Neuronal stem cell (in vitro differentiated cells): Measurements from ENCODE around the gene WDR82.

Experiments
- DNase-seq: peaks from one replicate; pipeline ENCODE4 v3.0.0-alpha.2; 2013; ENCODE audit warnings: low spot score
- H2AFZ ChIP-seq: one replicate; pipeline ENCODE4 v1.6.1; 2013; ENCODE audit warnings: mild to moderate bottlenecking, low read length, inconsistent platforms
- H2AK5ac ChIP-seq: 2 replicates; pipeline ENCODE4 v1.6.1; 2013; ENCODE audit warnings: low read depth, mild to moderate bottlenecking, inconsistent platforms, low read length, moderate library complexity, mixed read lengths
- H2BK120ac ChIP-seq: 2 replicates; pipeline ENCODE4 v1.6.1; 2013; ENCODE audit warnings: low read depth, mild to moderate bottlenecking, inconsistent platforms, low read length, moderate library complexity, mixed read lengths
- H2BK12ac ChIP-seq: one replicate; pipeline ENCODE4 v1.6.1; 2013; ENCODE audit warnings: low read length, inconsistent platforms
- H2BK15ac ChIP-seq: 2 replicates; pipeline ENCODE4 v1.6.1; 2013; ENCODE audit warnings: mild to moderate bottlenecking, low read length, inconsistent platforms, mixed read lengths
- H2BK5ac ChIP-seq: one replicate; pipeline ENCODE4 v1.6.1; 2013; ENCODE audit warnings: inconsistent platforms, mild to moderate bottlenecking, low read length, moderate library complexity
- H3K14ac ChIP-seq: one replicate; pipeline ENCODE4 v1.6.1; 2013; ENCODE audit warnings: low read length, inconsistent platforms
- H3K18ac ChIP-seq: 2 replicates; pipeline ENCODE4 v1.6.1; 2013; ENCODE audit warnings: low read length, inconsistent platforms
- H3K23ac ChIP-seq: 2 replicates; pipeline ENCODE4 v1.6.1; 2013; ENCODE audit warnings: low read depth, mild to moderate bottlenecking, mixed read lengths, low read length, inconsistent platforms; ENCODE audit not compliant: poor library complexity
- H3K27ac ChIP-seq: replicated peaks from 3 replicates; pipeline ENCODE4 v1.5.1; 2013; ENCODE audit warnings: low read length, inconsistent platforms
- H3K27me3 ChIP-seq, 3 experiments: 2 replicates each; pipeline ENCODE4 v1.6.1; 2013; ENCODE audit warnings: low read length in 3 of 3, mild to moderate bottlenecking in 2 of 3, inconsistent platforms in 1 of 3, low read depth in 1 of 3, mixed read lengths in 1 of 3, moderate library complexity in 1 of 3; ENCODE audit not compliant: control insufficient read depth in 3 of 3, insufficient read depth in 3 of 3
- H3K36me3 ChIP-seq, 2 donors: replicated peaks in 1 of 2; 2 replicates each; pipeline ENCODE4 v1.6.1; 2013; ENCODE audit warnings: low read length in 2 of 2; ENCODE audit not compliant: control insufficient read depth in 2 of 2, insufficient read depth in 2 of 2
- H3K4ac ChIP-seq: 2 replicates; pipeline ENCODE4 v1.6.1; 2013; ENCODE audit warnings: inconsistent platforms, mild to moderate bottlenecking, low read length, moderate library complexity
- H3K4me1 ChIP-seq, 2 donors: 1 replicate in 1 of 2; 2 replicates in 1 of 2; pipeline ENCODE4 v1.6.1; 2013; ENCODE audit warnings: low read length in 2 of 2, low read depth in 1 of 2; ENCODE audit not compliant: control insufficient read depth in 2 of 2, insufficient read depth in 1 of 2
- H3K4me2 ChIP-seq: one replicate; pipeline ENCODE4 v1.6.1; 2013; ENCODE audit warnings: mild to moderate bottlenecking, low read length, inconsistent platforms; ENCODE audit not compliant: insufficient read depth, poor library complexity, severe bottlenecking
- H3K4me3 ChIP-seq, 2 donors: 2 replicates each; pipeline ENCODE4 v1.5.1; 2013; ENCODE audit warnings: low read length in 2 of 2, mild to moderate bottlenecking in 2 of 2, inconsistent platforms in 1 of 2, moderate library complexity in 1 of 2
- H3K79me1 ChIP-seq: one replicate; pipeline ENCODE4 v1.6.1; 2013; ENCODE audit warnings: low read depth, mild to moderate bottlenecking, inconsistent platforms, low read length, moderate library complexity
- H3K9ac ChIP-seq: one replicate; pipeline ENCODE4 v1.6.1; 2013; ENCODE audit warnings: mild to moderate bottlenecking, low read depth, low read length, inconsistent platforms; ENCODE audit not compliant: poor library complexity
- H3K9me3 ChIP-seq, 2 donors: replicated peaks in 1 of 2; 2 replicates each; pipeline versions ENCODE3 to v1.6.1; 2013; ENCODE audit warnings: low read length in 2 of 2, mild to moderate bottlenecking in 2 of 2, inconsistent platforms in 1 of 2, low read depth in 1 of 2, mixed read lengths in 1 of 2, moderate library complexity in 1 of 2; ENCODE audit not compliant: control insufficient read depth in 2 of 2, insufficient read depth in 1 of 2
- H4K8ac ChIP-seq: one replicate; pipeline ENCODE4 v1.6.1; 2013; ENCODE audit warnings: low read depth, mild to moderate bottlenecking, inconsistent platforms, low read length, moderate library complexity
- H4K91ac ChIP-seq: one replicate; pipeline ENCODE4 v1.6.1; 2013; ENCODE audit warnings: low read length, low read depth, mild to moderate bottlenecking, inconsistent platforms; ENCODE audit not compliant: poor library complexity
- WGBS, 2 donors: extraction: QIAGEN DNeasy Blood & Tissue Kit; methylation state at CpG; one replicate each; pipeline ENCODE4 v1.1.7; 2013; ENCODE audit warnings: missing lambda C conversion rate in 2 of 2, mixed read lengths in 1 of 2; ENCODE audit not compliant: insufficient read length in 2 of 2, insufficient replicate concordance in 1 of 2; ENCODE audit errors: extremely low coverage in 2 of 2; 5-methylcytosine and 5-hydroxymethylcytosine counted together

The WDR82 gene

DNA sequence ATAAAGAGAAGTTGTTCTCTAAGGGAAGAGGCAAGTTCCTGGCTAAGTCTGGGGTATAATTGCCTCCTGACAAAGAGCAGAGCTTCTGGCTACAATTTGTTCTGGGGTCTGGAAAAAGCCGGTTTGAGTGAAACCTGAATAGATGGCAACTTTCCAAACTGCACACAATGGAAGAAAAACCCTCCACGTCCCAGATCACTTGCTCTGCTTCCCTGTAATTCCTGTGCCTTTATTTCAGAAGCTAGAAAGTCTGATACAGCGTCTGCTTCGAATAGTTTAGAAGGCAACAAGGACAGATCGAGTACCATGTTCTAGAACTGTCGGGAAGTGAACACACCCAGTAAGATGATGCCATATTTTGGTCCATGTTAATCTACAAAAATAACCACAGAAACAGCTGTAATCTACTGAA, 1.6 kb upstream of the WDR82 start:
- Histone ChIP-seq H3K14ac (no peak overlapping the region), H3K4ac (no peak overlapping the region), H3K23ac (no peak overlapping the region), H2BK5ac (no peak overlapping the region), H4K91ac (no peak overlapping the region), H3K79me1 (peaks cover 5% of the 10 kb centered on the region), H2BK12ac (no peak overlapping the region), H3K27ac (peak overlapping the region; percentile 18), H2AK5ac (no peak overlapping the region), H3K36me3 (peaks cover 0 to 32% of the 10 kb centered on the region in 2 donors), H3K4me1 (peaks cover 9 to 34% of the 10 kb centered on the region in 2 donors), H2BK15ac (no peak overlapping the region), H4K8ac (no peak overlapping the region), H3K4me3 (no peak overlapping the region), H3K9ac (no peak overlapping the region), H3K4me2 (no peak overlapping the region), H3K9me3 (no peaks in the 10 kb centered on the region), H2BK120ac (no peak overlapping the region), H3K18ac (no peak overlapping the region), H2AFZ (peak overlapping the region; percentile 36), H3K27me3 (no peaks in the 10 kb centered on the region)
- DNase-seq, result no peak
- no CpG with 5 or more reads among the region's 6 CpGs for WGBS, 2 donors

DNA sequence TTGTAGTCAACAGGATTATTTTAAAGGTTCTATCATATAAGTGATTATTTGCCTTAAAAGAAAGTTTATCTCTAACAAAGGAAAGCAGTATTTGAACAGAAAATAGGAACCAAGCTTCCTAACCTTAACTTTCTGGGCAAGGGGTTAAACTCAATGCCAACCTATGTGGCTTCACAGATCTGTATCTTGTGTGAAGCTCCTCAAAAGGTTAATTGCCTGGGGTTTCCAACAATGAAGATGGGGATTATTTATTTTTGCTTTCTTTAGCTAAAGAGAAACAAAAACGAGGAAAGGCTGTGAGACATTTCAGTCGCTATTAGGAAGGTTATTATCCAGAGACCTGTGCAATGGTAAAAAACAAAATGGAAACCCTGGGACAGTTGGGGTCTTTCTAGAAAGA, 1.1 kb upstream of the WDR82 start:
- Histone ChIP-seq H3K4me2 (no peak overlapping the region), H4K91ac (no peak overlapping the region), H2BK15ac (no peak overlapping the region), H3K9ac (no peak overlapping the region), H2BK12ac (no peak overlapping the region), H3K79me1 (peaks cover 5% of the 10 kb centered on the region), H2BK120ac (no peak overlapping the region), H3K4ac (no peak overlapping the region), H3K4me1 (peaks cover 9 to 34% of the 10 kb centered on the region in 2 donors), H4K8ac (no peak overlapping the region), H3K14ac (no peak overlapping the region), H3K36me3 (peaks cover under 1 to 36% of the 10 kb centered on the region in 2 donors), H3K27ac (peak overlapping the region; percentile 18), H3K9me3 (no peaks in the 10 kb centered on the region), H2AFZ (no peak overlapping the region), H3K23ac (no peak overlapping the region), H3K18ac (no peak overlapping the region), H2BK5ac (no peak overlapping the region), H2AK5ac (no peak overlapping the region), H3K27me3 (no peaks in the 10 kb centered on the region), H3K4me3 (no peak overlapping the region)
- WGBS, 2 donors, result no CpG with 5 or more reads among the region's 2 CpGs
- DNase-seq, result no peak

GRCh38 chr3:52277972-52278509, 408 bp downstream of the WDR82 start:
- Histone ChIP-seq H3K4me1 (peaks cover 9 to 31% of the 10 kb centered on the region in 2 donors), H4K8ac (peak overlapping the region; percentile 65), H3K23ac (peak overlapping the region; percentile 99), H2BK120ac (no peak overlapping the region), H4K91ac (no peak overlapping the region), H2BK12ac (no peak overlapping the region), H3K36me3 (peaks cover 2 to 52% of the 10 kb centered on the region in 2 donors), H3K4ac (peak overlapping the region; percentile 95), H3K27ac (peak overlapping the region; percentile 92), H3K9me3 (no peaks in the 10 kb centered on the region), H3K4me3 (peak overlapping the region; percentile 84 to 90), H3K14ac (peak overlapping the region; percentile 89), H3K9ac (peak overlapping the region; percentile 98), H2BK15ac (peak overlapping the region; percentile 89), H3K4me2 (peak overlapping the region; percentile 75), H3K18ac (peak overlapping the region; percentile 100), H2AFZ (peak overlapping the region; percentile 85), H3K27me3 (no peaks in the 10 kb centered on the region), H2BK5ac (peak overlapping the region; percentile 93), H2AK5ac (peak overlapping the region; percentile 81), H3K79me1 (peaks cover 5% of the 10 kb centered on the region)
- DNase-seq, result no peak
- no CpG with 5 or more reads among the region's 54 CpGs for WGBS, 2 donors

DNA sequence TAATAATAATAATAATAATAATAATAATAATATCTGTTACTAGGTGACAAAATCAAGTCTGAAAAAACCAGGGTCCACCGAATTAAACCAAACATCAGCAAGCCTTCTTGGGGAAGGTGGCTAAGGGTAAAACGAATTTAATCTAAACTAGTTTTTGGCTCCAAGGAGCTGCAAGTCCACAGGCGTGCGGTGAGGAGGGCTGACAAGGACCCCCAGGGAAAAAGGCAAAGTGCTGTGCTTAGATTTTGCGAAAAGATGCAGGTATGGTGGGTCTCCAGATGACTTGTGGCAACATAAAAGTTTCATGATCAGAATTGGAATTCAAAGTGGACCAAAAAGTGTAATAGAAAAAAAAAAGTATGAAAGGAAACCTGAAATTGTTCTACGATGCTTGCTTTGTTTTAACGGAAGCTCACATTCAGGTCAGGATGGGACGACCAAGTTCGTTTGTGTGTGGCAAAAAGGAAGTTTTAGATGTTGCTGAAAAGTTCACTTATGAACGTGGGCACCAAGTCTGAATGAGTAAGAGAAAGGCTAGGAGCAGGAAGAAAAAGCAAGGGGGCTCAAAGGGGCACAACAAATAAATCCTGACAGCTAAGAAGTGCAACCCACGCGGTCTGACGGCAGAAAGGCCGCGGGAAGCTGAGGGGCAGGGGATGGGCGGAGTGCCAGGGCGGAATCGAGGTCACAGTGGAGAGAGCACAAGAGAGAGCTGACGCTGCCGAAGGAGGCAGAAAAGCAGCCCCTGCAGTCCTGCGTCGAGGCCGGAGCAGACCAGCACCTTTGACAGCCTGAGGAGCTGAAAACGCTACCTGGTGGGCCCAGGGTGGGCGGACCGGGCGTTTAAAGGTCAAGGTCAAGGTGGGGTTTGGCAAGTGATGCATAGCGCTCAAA, 1.1 kb downstream of the WDR82 start:
- H3K4me1 ChIP-seq, result peaks cover 9 to 31% of the 10 kb centered on the region in 2 donors
- no peak for DNase-seq

More for the DNA sequence above, 1.1 kb downstream of the WDR82 start:
- Histone ChIP-seq H2AFZ (no peak overlapping the region), H3K4me2 (peak overlapping the region; percentile 75), H3K79me1 (peaks cover 7% of the 10 kb centered on the region), H4K8ac (peak overlapping the region; percentile 32), H2BK15ac (no peak overlapping the region), H3K4ac (no peak overlapping the region), H3K36me3 (peaks cover 6 to 59% of the 10 kb centered on the region in 2 donors), H3K9me3 (no peaks in the 10 kb centered on the region), H4K91ac (no peak overlapping the region), H2BK12ac (no peak overlapping the region), H3K14ac (no peak overlapping the region), H3K4me3 (peak overlapping the region; percentile 84 to 90), H2BK120ac (no peak overlapping the region), H3K18ac (peak overlapping the region; percentile 53), H2BK5ac (peak overlapping the region; percentile 93), H2AK5ac (peak overlapping the region; percentile 81), H3K9ac (peak overlapping the region; percentile 97), H3K27me3 (no peaks in the 10 kb centered on the region), H3K27ac (no peak overlapping the region), H3K23ac (peak overlapping the region; percentile 98)
- no CpG with 5 or more reads among the region's 28 CpGs for WGBS, 2 donors
